PC-9 (cell line): ENCODE results near the gene BEND3. TPM values are rescaled to one million over a fixed set of nuclear protein-coding genes. Genes with fewer than 3 reads are reported as not detected.

Experiments
- BruUV-seq: library from RNA; stranded (reverse); fragments of 400-500 nt; replicated peaks from 2 replicates; lab custom pipeline; 2021; lab: Mats Ljungman, UMichigan
- CTCF ChIA-PET: fragments of 300-600 bp; sonication (Branson Sonifier 250); formaldehyde crosslinking; loops from one replicate; lab custom pipeline; 2022; ENCODE audit warnings: antibody characterized with exemption; lab: Charles Lee
- POLR2A ChIA-PET: fragments of 300-600 bp; sonication (Branson Sonifier 250); formaldehyde crosslinking; loops from one replicate; lab custom pipeline; 2022; ENCODE audit warnings: antibody characterized with exemption; ENCODE audit not compliant: unreplicated experiment; lab: Charles Lee
- DNase-seq, 2 experiments: peaks; one replicate each; pipeline versions ENCODE4 v3.0.0 to v3.0.0-alpha.2; 2015 to 2022; ENCODE audit warnings: mixed read lengths in 1 of 2
- H2AFZ ChIP-seq: fragments of 200-600 bp; sonication (generic); 2 replicates; pipeline ENCODE4 v1.8.1; 2017; ENCODE audit warnings: antibody characterized with exemption
- H3F3A ChIP-seq: fragments of 200-600 bp; sonication (generic); 2 replicates; pipeline ENCODE4 v1.8.1; 2017; ENCODE audit warnings: antibody characterized with exemption, mild to moderate bottlenecking, low read depth; ENCODE audit not compliant: insufficient read depth
- H3K27ac ChIP-seq: fragments of 200-600 bp; sonication (generic); 2 replicates; pipeline ENCODE4 v1.6.1; 2016; ENCODE audit warnings: mixed run types
- H3K27me3 ChIP-seq: fragments of 200-600 bp; sonication (generic); 2 replicates; pipeline ENCODE4 v1.6.1; 2016; ENCODE audit warnings: low read depth, mixed run types; ENCODE audit not compliant: insufficient read depth
- H3K36me3 ChIP-seq: fragments of 200-600 bp; sonication (generic); 2 replicates; pipeline ENCODE4 v1.6.1; 2016; ENCODE audit warnings: low read depth, mixed run types
- H3K4me1 ChIP-seq: fragments of 200-600 bp; sonication (generic); replicated peaks from 2 replicates; pipeline ENCODE4 v1.6.1; 2016; ENCODE audit warnings: mixed run types; ENCODE audit not compliant: insufficient read depth
- H3K4me2 ChIP-seq: fragments of 200-600 bp; sonication (generic); 2 replicates; pipeline ENCODE4 v1.6.1; 2017; ENCODE audit warnings: mixed run types
- H3K4me3 ChIP-seq: fragments of 200-600 bp; sonication (generic); 2 replicates; pipeline ENCODE4 v1.6.1; 2016; ENCODE audit warnings: mixed run types
- H3K79me2 ChIP-seq: fragments of 200-600 bp; sonication (generic); 2 replicates; pipeline ENCODE4 v1.6.1; 2017; ENCODE audit warnings: low read depth, mixed run types
- H3K9me2 ChIP-seq: fragments of 200-600 bp; sonication (generic); 2 replicates; pipeline ENCODE4 v1.8.1; 2017; ENCODE audit warnings: mild to moderate bottlenecking; ENCODE audit not compliant: insufficient read depth
- H3K9me3 ChIP-seq: fragments of 200-600 bp; sonication (generic); 2 replicates; pipeline ENCODE4 v1.8.1; 2016; ENCODE audit warnings: low read depth; ENCODE audit not compliant: insufficient read depth
- H4K20me1 ChIP-seq: fragments of 200-600 bp; sonication (generic); 2 replicates; pipeline ENCODE4 v1.8.1; 2017; ENCODE audit not compliant: insufficient read depth
- EZH2 ChIP-seq: fragments of 200-600 bp; sonication (generic); IDR thresholded peaks from 2 replicates; pipeline ENCODE4 v1.8.0; 2017; ENCODE audit warnings: antibody characterized with exemption, low read depth
- intact Hi-C: fragments of 100-400 bp; cut with micrococcal nuclease; formaldehyde crosslinking; loops from one replicate; pipeline ENCODE4 v1.10.0; 2022; ENCODE audit not compliant: unreplicated experiment
- total RNA-seq: library from RNA; stranded (reverse); gene quantifications from 2 replicates; pipeline ENCODE4 v1.2.3, GENCODE V29; 2021
- TF ChIP-seq, protein P1 (sequence below): fragments of 200-600 bp; sonication (generic); conservative IDR thresholded peaks from 2 replicates; pipeline ENCODE4 v1.6.1; 2017; ENCODE audit warnings: mixed run types, antibody characterized with exemption, mild to moderate bottlenecking, moderate library complexity

Gene BEND3
- total RNA-seq, 1 experiment from 2014 or later = 3.4 TPM

DNA sequence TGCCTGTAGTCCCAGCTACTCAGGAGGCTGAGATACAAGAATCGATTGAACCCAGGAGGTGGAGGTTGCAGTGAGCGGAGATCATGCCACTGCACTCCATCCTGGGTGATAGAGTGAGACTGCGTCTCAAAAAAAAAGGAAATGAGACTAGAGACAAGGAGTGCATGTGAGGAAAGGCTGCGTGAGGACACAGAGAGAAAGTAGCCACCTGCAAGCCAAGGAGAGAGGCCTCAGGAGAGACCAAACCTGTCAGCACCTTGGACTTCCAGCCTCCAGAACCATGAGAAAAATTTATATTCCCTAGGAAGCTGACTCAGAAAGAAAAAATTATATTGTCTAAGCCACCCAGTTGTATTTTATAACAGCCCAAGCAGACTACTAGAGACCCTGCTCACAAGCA, 7.4 kb upstream of the BEND3 start:
- no peaks in the 10 kb centered on the region for H3K4me1 ChIP-seq
- ChIA-PET POLR2A (interaction anchor here (0.5 kb wide), 1 partner anchor 1337 kb away, joined by 4 read pairs; no protein-coding TSS in a partner anchor), CTCF (no interaction called here)
- H4K20me1 ChIP-seq = no peaks in the 10 kb centered on the region
- H3K79me2 ChIP-seq = no peaks in the 10 kb centered on the region
- no peak overlapping the region for H3K27ac ChIP-seq
- no peaks in the 10 kb centered on the region for H3K9me3 ChIP-seq
- no peak overlapping the region for H2AFZ ChIP-seq
- H3K4me2 ChIP-seq = no peak overlapping the region
- intact Hi-C loops = no loop called here
- no peak overlapping the region for H3K4me3 ChIP-seq
- no peaks in the 10 kb centered on the region for H3F3A ChIP-seq
- BruUV-seq = no TSS peak
- H3K27me3 ChIP-seq = no peaks in the 10 kb centered on the region
- DNase-seq = no peak
- H3K9me2 ChIP-seq = no peaks in the 10 kb centered on the region
- TF ChIP-seq, protein P1, sequence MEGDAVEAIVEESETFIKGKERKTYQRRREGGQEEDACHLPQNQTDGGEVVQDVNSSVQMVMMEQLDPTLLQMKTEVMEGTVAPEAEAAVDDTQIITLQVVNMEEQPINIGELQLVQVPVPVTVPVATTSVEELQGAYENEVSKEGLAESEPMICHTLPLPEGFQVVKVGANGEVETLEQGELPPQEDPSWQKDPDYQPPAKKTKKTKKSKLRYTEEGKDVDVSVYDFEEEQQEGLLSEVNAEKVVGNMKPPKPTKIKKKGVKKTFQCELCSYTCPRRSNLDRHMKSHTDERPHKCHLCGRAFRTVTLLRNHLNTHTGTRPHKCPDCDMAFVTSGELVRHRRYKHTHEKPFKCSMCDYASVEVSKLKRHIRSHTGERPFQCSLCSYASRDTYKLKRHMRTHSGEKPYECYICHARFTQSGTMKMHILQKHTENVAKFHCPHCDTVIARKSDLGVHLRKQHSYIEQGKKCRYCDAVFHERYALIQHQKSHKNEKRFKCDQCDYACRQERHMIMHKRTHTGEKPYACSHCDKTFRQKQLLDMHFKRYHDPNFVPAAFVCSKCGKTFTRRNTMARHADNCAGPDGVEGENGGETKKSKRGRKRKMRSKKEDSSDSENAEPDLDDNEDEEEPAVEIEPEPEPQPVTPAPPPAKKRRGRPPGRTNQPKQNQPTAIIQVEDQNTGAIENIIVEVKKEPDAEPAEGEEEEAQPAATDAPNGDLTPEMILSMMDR = no peak
- TF ChIP-seq EZH2 = no peak
- no peaks in the 10 kb centered on the region for H3K36me3 ChIP-seq

DNA sequence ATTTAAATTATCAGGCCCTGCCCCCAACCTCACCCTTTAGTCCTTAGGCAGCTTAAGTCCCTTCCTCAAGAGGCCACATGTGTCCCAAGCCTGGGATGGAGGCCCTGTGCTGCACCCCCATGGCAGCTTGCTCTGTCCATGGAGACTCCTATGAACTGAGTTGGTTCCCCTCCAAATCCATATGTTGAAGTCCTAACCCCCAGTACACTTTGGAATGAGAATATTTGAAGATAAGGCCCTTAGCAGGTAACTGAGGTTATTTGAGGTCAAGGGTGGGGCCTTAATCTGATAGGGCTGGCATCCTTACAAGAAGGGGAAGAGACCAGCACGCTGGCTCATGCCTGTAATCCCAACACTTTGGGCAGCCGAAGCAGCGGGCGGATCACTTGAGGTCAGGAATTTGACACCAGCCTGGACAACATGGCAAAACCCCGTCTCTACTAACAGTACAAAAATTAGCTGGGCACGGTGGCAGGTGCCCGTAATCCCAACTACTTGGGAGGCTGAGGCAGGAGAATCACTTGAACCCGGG, 6.7 kb upstream of the BEND3 start:
- TF ChIP-seq, protein P1 = no peak
- no peak for TF ChIP-seq EZH2
- H3K79me2 ChIP-seq = no peaks in the 10 kb centered on the region
- H3K9me2 ChIP-seq = no peaks in the 10 kb centered on the region
- no peaks in the 10 kb centered on the region for H3K27me3 ChIP-seq
- POLR2A ChIA-PET = no interaction called here
- no peaks in the 10 kb centered on the region for H3F3A ChIP-seq
- no peaks in the 10 kb centered on the region for H3K36me3 ChIP-seq
- DNase-seq = no peak
- H4K20me1 ChIP-seq = no peaks in the 10 kb centered on the region
- H3K4me1 ChIP-seq = no peaks in the 10 kb centered on the region
- H3K4me3 ChIP-seq = no peak overlapping the region
- no TSS peak for BruUV-seq
- CTCF ChIA-PET = no interaction called here
- no peak overlapping the region for H3K4me2 ChIP-seq
- intact Hi-C loops = no loop called here
- H3K27ac ChIP-seq = no peak overlapping the region
- no peaks in the 10 kb centered on the region for H3K9me3 ChIP-seq
- no peak overlapping the region for H2AFZ ChIP-seq

DNA sequence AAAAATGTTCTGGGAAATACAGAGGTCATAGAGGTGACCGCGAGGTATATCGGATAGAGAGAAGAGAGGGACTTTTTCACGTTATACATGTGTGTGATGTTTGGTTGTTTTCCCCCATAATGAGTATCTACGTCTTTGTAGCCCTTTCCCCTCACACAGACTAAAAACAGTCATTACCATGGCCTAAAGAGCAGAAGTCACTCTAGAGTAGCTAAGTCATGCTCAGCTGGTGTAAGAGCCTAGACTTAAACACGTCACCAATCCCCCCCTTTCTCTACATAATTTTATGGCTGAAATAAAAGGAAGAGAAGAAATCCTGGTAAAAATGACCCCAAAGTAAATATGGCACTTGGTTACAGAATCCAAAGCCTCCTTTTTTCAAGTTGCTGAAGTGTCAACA, 6.0 kb upstream of the BEND3 start:
- no peaks in the 10 kb centered on the region for H3K9me2 ChIP-seq
- H4K20me1 ChIP-seq = no peaks in the 10 kb centered on the region
- TF ChIP-seq, protein P1 = no peak
- no peak for TF ChIP-seq EZH2
- no peaks in the 10 kb centered on the region; the same call in 1 of the 2 replicates for H3K4me1 ChIP-seq
- no peaks in the 10 kb centered on the region for H3F3A ChIP-seq
- no peak for DNase-seq
- no peak overlapping the region for H3K27ac ChIP-seq
- no TSS peak for BruUV-seq
- H3K79me2 ChIP-seq = no peaks in the 10 kb centered on the region
- H3K36me3 ChIP-seq = no peaks in the 10 kb centered on the region
- no peak overlapping the region for H3K4me2 ChIP-seq
- no peak overlapping the region for H3K4me3 ChIP-seq
- CTCF ChIA-PET = interaction anchor here (0.6 kb wide), 1 partner anchor 90 kb away, joined by 5 read pairs; no protein-coding TSS in a partner anchor
- no peaks in the 10 kb centered on the region for H3K27me3 ChIP-seq
- POLR2A ChIA-PET = no interaction called here
- H3K9me3 ChIP-seq = no peaks in the 10 kb centered on the region
- intact Hi-C loops = no loop called here
- H2AFZ ChIP-seq = no peak overlapping the region
